OCI-LY7 (cell line): ENCODE data around the gene PIK3CB.

Source experiments
- EZH2phosphoT487 ChIP-seq: fragments of 200-600 bp; sonication (generic); IDR thresholded peaks from 2 replicates; pipeline ENCODE4 v1.6.1; 2018; ENCODE audit warnings: low read depth, borderline replicate concordance, mild to moderate bottlenecking, mixed run types, antibody characterized with exemption, low read length, moderate library complexity, mixed read lengths
- TF ChIP-seq, protein P1 (sequence below): fragments of 200-600 bp; sonication (generic); conservative IDR thresholded peaks from 2 replicates; pipeline ENCODE4 v1.5.1; 2014; ENCODE audit warnings: mild to moderate bottlenecking, antibody characterized with exemption, low read length, moderate library complexity, mixed read lengths

GRCh38 chr3:138818185-138818860, 16.4 kb downstream of the PIK3CB start:
- TF ChIP-seq, protein P1, sequence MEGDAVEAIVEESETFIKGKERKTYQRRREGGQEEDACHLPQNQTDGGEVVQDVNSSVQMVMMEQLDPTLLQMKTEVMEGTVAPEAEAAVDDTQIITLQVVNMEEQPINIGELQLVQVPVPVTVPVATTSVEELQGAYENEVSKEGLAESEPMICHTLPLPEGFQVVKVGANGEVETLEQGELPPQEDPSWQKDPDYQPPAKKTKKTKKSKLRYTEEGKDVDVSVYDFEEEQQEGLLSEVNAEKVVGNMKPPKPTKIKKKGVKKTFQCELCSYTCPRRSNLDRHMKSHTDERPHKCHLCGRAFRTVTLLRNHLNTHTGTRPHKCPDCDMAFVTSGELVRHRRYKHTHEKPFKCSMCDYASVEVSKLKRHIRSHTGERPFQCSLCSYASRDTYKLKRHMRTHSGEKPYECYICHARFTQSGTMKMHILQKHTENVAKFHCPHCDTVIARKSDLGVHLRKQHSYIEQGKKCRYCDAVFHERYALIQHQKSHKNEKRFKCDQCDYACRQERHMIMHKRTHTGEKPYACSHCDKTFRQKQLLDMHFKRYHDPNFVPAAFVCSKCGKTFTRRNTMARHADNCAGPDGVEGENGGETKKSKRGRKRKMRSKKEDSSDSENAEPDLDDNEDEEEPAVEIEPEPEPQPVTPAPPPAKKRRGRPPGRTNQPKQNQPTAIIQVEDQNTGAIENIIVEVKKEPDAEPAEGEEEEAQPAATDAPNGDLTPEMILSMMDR, result no peak
- no peak for TF ChIP-seq EZH2phosphoT487
